Measurements from ENCODE around the gene ASIC4. TPM values are rescaled to one million over a fixed set of nuclear protein-coding genes. Genes with fewer than 3 reads are reported as not detected.

Gene ASIC4
- polyA plus RNA-seq, 4 donors: 0.10 to 0.33 (median 0.17) TPM

GRCh38 chr2:219549619-219550018 lies 35.3 kb downstream of the ASIC4 start:
- no peak for DNase-seq (ENCODE audit: low read depth in 4 of 4, low spot score in 2 of 4)

GRCh38 chr2:219551441-219552381 lies 37.4 kb downstream of the ASIC4 start:
- no peak for DNase-seq (ENCODE audit: low read depth in 4 of 4, low spot score in 2 of 4)

- no peak for DNase-seq (ENCODE audit: low read depth in 4 of 4, low spot score in 2 of 4)
These were observed 38.3 kb downstream of the ASIC4 start for GRCh38 chr2:219552382-219553167.

- DNase-seq (ENCODE audit: low read depth in 4 of 4, low spot score in 2 of 4): no peak
These were observed 38.8 kb downstream of the ASIC4 start for GRCh38 chr2:219553168-219553417.

GRCh38 chr2:219553463-219553963 lies 39.2 kb downstream of the ASIC4 start:
- DNase-seq (ENCODE audit: low read depth in 4 of 4, low spot score in 2 of 4): no peak

- no peak for DNase-seq (ENCODE audit: low read depth in 4 of 4, low spot score in 2 of 4)
These were observed 40.1 kb downstream of the ASIC4 start for GRCh38 chr2:219554350-219554749.

GRCh38 chr2:219555956-219556355 lies 41.7 kb downstream of the ASIC4 start:
- no peak for DNase-seq (ENCODE audit: low read depth in 4 of 4, low spot score in 2 of 4)

GRCh38 chr2:219556413-219556812 lies 42.1 kb downstream of the ASIC4 start:
- DNase-seq (ENCODE audit: low read depth in 4 of 4, low spot score in 2 of 4): no peak

GRCh38 chr2:219557320-219557719 lies 43.0 kb downstream of the ASIC4 start:
- DNase-seq (ENCODE audit: low read depth in 4 of 4, low spot score in 2 of 4): no peak

- no peak for DNase-seq (ENCODE audit: low read depth in 4 of 4, low spot score in 2 of 4)
These were observed 43.8 kb downstream of the ASIC4 start for GRCh38 chr2:219557791-219558785.

- no peak for DNase-seq (ENCODE audit: low read depth in 4 of 4, low spot score in 2 of 4)
These were observed 45.1 kb downstream of the ASIC4 start for GRCh38 chr2:219559156-219559915.

GRCh38 chr2:219560037-219560892 lies 46.0 kb downstream of the ASIC4 start:
- no peak for DNase-seq (ENCODE audit: low read depth in 4 of 4, low spot score in 2 of 4)

- no peak for DNase-seq (ENCODE audit: low read depth in 4 of 4, low spot score in 2 of 4)
These were observed 46.6 kb downstream of the ASIC4 start for GRCh38 chr2:219560893-219561178.

GRCh38 chr2:219561179-219562048 lies 47.1 kb downstream of the ASIC4 start:
- no peak for DNase-seq (ENCODE audit: low read depth in 4 of 4, low spot score in 2 of 4)

- DNase-seq (ENCODE audit: low read depth in 4 of 4, low spot score in 2 of 4): no peak
These were observed 48.1 kb downstream of the ASIC4 start for GRCh38 chr2:219562049-219563020.

GRCh38 chr2:219563271-219563928 lies 49.1 kb downstream of the ASIC4 start:
- DNase-seq (ENCODE audit: low read depth in 4 of 4, low spot score in 2 of 4): no peak

Data from left renal cortex interstitium (tissue), 4 donors.